Prostate gland (tissue), 2 donors: ENCODE results near the gene MAML2. TPM values are rescaled to one million over a fixed set of nuclear protein-coding genes. Genes with fewer than 3 reads are reported as not detected.

ENCODE experiments used
- DNase-seq: peaks from one replicate; pipeline ENCODE4 v3.0.0-alpha.2; 2019; ENCODE audit warnings: low spot score
- H3K27ac ChIP-seq, 2 donors: fragments of 200-600 bp; sonication (generic); 2 replicates each; pipeline ENCODE4 v1.5.1; 2017 to 2019
- H3K27me3 ChIP-seq: fragments of 200-600 bp; sonication (generic); replicated peaks from 2 replicates; pipeline ENCODE4 v1.5.1; 2019; ENCODE audit not compliant: insufficient read depth
- H3K36me3 ChIP-seq, 2 donors: fragments of 200-600 bp; sonication (generic); 1 replicate in 1 of 2; 2 replicates in 1 of 2; pipeline versions ENCODE4 v1.5.1 to v1.8.1; 2017 to 2019
- H3K4me1 ChIP-seq: fragments of 200-600 bp; sonication (generic); replicated peaks from 2 replicates; pipeline ENCODE4 v1.5.1; 2019
- H3K4me3 ChIP-seq, 2 donors: fragments of 200-600 bp; sonication (generic); 2 replicates each; pipeline ENCODE4 v1.5.1; 2017 to 2019
- H3K9me3 ChIP-seq: fragments of 200-600 bp; sonication (generic); 2 replicates; pipeline ENCODE4 v1.5.1; 2017
- CTCF ChIP-seq, 4 experiments: fragments of 200-600 bp in 2 of 4; fragments of 450-650 bp in 2 of 4; sonication (generic) in 2 of 4; IDR thresholded peaks; 1 replicate in 3 of 4; 2 replicates in 1 of 4; pipeline ENCODE4 v1.5.1; 2016 to 2019; ENCODE audit warnings: antibody characterized with exemption in 4 of 4, mild to moderate bottlenecking in 2 of 4, moderate library complexity in 2 of 4
- POLR2A ChIP-seq: fragments of 450-650 bp; IDR thresholded peaks from one replicate; pipeline ENCODE4 v1.6.1; 2016; ENCODE audit warnings: antibody characterized with exemption, mild to moderate bottlenecking
- POLR2AphosphoS5 ChIP-seq: sonication (generic); formaldehyde crosslinking; IDR thresholded peaks from one replicate; pipeline ENCODE4 v1.6.1; 2017; ENCODE audit warnings: antibody characterized with exemption
- WGBS: methylation state at CpG from one replicate; pipeline ENCODE4 v1.1.5; 2018; 5-methylcytosine and 5-hydroxymethylcytosine counted together
- intact Hi-C: fragments of 100-400 bp; cut with DNase I; formaldehyde crosslinking; loops from one replicate; pipeline ENCODE4 v1.14.2; 2022
- total RNA-seq, 2 donors: library from RNA; depleted of rRNA; stranded (reverse); fragments of >200 nt; gene quantifications; one replicate each; pipeline ENCODE4 v1.1.0, GENCODE V29; 2016

Gene MAML2
- total RNA-seq, 2 donors from 2014 or later, result 28.9 to 30.4 TPM

- Histone ChIP-seq H3K27me3 (no peaks in the 10 kb centered on the region), H3K9me3 (no peaks in the 10 kb centered on the region), H3K4me3 (no peak overlapping the region), H3K36me3 (no peaks in the 10 kb centered on the region), H3K27ac (peak overlapping the region in 1 of 2 donors; percentile 81), H3K4me1 (peaks cover 5% of the 10 kb centered on the region)
- TF ChIP-seq CTCF (IDR thresholded peaks at IDR 0.05), result no peak
- peak; percentile 65 for TF ChIP-seq POLR2AphosphoS5
- WGBS, result 59% methylated on average over 5 of the region's 5 CpGs
- no peak for DNase-seq
- intact Hi-C loops, result no loop called here
Observed at GRCh38 chr11:96241331-96241841, 101.6 kb downstream of the MAML2 start.

GRCh38 chr11:96238563-96239135 lies 104.3 kb downstream of the MAML2 start:
- Histone ChIP-seq H3K4me1 (peaks cover 5% of the 10 kb centered on the region), H3K27ac (peak overlapping the region; percentile 12 to 33), H3K27me3 (no peaks in the 10 kb centered on the region), H3K9me3 (no peaks in the 10 kb centered on the region), H3K4me3 (no peak overlapping the region), H3K36me3 (no peaks in the 10 kb centered on the region)
- DNase-seq, result no peak
- intact Hi-C loops, result loop anchor here (10.0 kb wide), 1 partner anchor 184 kb away; no protein-coding TSS in a partner anchor
- 53% methylated on average over 2 of the region's 2 CpGs for WGBS
- TF ChIP-seq CTCF (IDR thresholded peaks at IDR 0.05), result no peak
- no peak for TF ChIP-seq POLR2AphosphoS5
- no peak for TF ChIP-seq POLR2A

GRCh38 chr11:96237766-96238266 lies 105.2 kb downstream of the MAML2 start:
- H3K4me3 ChIP-seq, result no peak overlapping the region
- intact Hi-C loops, result loop anchor here (10.0 kb wide), 1 partner anchor 183 kb away; no protein-coding TSS in a partner anchor
- 13% methylated on average over 1 of the region's 1 CpG for WGBS
- H3K27ac ChIP-seq, result no peak overlapping the region
- H3K9me3 ChIP-seq, result no peaks in the 10 kb centered on the region
- TF ChIP-seq CTCF (IDR thresholded peaks at IDR 0.05) (no peak), POLR2AphosphoS5 (no peak), POLR2A (no peak)
- no peak for DNase-seq
- H3K4me1 ChIP-seq, result peaks cover 5% of the 10 kb centered on the region
- no peaks in the 10 kb centered on the region for H3K36me3 ChIP-seq
- no peaks in the 10 kb centered on the region for H3K27me3 ChIP-seq

GRCh38 chr11:96235751-96236150 lies 107.2 kb downstream of the MAML2 start:
- intact Hi-C loops, result loop anchor here (10.0 kb wide), 1 partner anchor 181 kb away; no protein-coding TSS in a partner anchor
- no peak for DNase-seq
- WGBS, result 51% methylated on average over 4 of the region's 4 CpGs
- Histone ChIP-seq H3K9me3 (no peaks in the 10 kb centered on the region), H3K4me3 (no peak overlapping the region), H3K36me3 (no peaks in the 10 kb centered on the region), H3K27ac (no peak overlapping the region), H3K27me3 (no peaks in the 10 kb centered on the region), H3K4me1 (peaks cover 5% of the 10 kb centered on the region)
- TF ChIP-seq POLR2A, result no peak
- TF ChIP-seq CTCF (IDR thresholded peaks at IDR 0.05), result no peak
- TF ChIP-seq POLR2AphosphoS5, result no peak
